Raji (cell line): ENCODE data around the gene LRRC8B.

ENCODE experiments used
- POLR2A ChIP-seq: IDR thresholded peaks from 2 replicates; pipeline ENCODE4 v1.6.1; 2011; ENCODE audit warnings: low read depth, low read length, control low read depth; ENCODE audit not compliant: insufficient read depth

Gene LRRC8B

GRCh38 chr1:89536555-89537341, 12.1 kb downstream of the LRRC8B start:
- no peak for TF ChIP-seq POLR2A

DNA sequence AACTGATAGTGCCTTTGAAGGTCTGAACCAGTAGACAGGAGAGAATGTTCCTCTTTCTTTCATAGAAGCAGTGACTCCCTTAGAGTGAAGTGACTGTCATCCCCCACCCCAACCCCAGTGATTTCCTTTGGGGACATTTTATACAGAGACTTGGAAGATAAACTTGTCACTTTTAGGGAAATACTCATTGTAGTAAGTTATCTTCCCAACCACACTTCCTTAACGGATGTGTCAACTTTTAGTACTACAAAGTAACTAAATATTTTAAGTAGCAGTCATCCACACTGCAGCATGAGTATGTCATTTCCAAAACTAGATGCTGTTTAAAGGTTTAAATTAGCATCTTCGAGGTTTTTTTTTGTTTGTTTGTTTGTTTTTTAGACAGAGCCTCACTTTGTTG, 13.7 kb downstream of the LRRC8B start:
- TF ChIP-seq POLR2A, result no peak

GRCh38 chr1:89539128-89539527, 14.5 kb downstream of the LRRC8B start:
- TF ChIP-seq POLR2A, result no peak

GRCh38 chr1:89540406-89540970, 15.9 kb downstream of the LRRC8B start:
- no peak for TF ChIP-seq POLR2A

- TF ChIP-seq POLR2A, result no peak
Observed at GRCh38 chr1:89542345-89542744, 17.7 kb downstream of the LRRC8B start.

- no peak for TF ChIP-seq POLR2A
Observed at GRCh38 chr1:89545264-89546038, 20.8 kb downstream of the LRRC8B start.

GRCh38 chr1:89546082-89546889, 21.7 kb downstream of the LRRC8B start:
- no peak for TF ChIP-seq POLR2A

GRCh38 chr1:89546934-89547562, 22.4 kb downstream of the LRRC8B start:
- no peak for TF ChIP-seq POLR2A

DNA sequence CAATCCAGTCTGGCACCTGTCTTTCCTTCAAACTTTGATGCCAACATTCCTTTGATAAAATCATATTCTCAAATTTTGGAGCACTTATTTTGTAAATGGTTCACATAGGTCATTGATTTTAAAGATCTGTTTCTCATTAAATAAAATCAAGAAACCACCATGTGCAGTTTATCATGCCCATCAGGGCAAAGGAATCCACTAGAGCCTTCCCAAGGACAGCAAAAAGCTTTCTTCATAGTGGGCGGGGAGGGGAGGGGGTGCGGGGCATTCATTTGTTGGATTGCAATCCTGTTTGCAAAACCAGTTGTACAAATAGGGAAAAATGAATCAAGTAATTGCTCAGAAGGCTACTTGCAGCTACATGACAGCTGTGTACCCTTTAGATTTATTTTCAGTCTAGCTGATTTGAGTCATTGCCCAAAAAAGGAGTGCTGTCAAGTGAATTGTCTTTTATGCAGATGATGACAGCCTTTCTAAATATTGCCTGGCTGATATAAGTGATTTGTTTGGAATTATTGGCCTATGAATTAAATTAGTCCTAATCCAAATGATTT, 23.0 kb downstream of the LRRC8B start:
- TF ChIP-seq POLR2A, result no peak

DNA sequence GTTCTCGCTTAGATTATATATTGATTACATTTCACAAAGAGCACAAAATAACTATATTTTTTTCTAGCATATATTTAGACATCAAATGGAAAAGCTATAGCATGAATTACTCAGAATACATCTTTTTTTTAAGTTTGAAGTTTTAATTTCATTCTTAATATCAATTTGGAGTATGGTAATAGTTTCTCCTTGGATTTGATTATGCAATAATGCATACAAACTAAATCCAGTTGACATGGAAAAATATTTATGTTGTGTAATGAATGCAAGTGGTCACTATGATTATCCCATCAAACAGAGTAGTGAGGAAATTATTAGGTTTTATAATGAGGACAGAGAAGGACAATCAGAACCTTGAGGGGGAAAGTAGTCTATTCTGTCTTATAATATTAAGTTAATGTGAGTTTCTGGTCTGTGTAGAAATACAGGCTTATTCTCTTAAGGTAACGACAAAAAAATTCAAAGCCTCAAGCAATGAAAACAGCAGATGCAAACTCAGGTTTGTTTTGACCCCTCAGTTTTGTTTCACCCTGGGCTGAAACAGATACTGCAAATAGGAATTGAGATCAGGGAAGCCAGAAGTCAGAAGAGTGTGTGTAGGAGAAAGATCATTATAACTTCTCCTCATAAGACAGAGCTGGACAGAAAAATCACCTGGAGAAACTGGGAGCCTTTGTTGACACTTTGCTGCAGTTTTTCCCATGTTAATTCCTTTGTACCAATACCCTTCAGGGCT, 23.7 kb downstream of the LRRC8B start:
- no peak for TF ChIP-seq POLR2A

DNA sequence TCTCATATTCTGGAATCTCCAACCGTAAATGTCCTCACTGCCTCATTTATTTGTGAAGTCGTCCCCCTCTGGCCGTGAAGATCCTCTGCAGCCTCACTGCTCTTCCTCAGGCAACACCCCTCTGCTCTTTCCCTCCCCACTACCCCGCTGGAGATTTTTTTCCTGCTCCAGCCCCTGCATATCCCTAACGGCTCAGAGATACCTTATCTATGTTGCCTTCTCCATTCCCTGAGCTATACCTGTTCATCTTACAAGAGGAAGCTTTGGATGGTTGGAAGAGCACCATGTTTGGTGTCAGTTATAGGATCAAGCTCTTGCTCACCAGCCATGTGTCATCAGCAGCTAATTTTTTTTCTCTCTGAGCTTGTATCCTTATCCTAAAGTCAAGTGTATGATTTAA, 26.4 kb downstream of the LRRC8B start:
- no peak for TF ChIP-seq POLR2A

DNA sequence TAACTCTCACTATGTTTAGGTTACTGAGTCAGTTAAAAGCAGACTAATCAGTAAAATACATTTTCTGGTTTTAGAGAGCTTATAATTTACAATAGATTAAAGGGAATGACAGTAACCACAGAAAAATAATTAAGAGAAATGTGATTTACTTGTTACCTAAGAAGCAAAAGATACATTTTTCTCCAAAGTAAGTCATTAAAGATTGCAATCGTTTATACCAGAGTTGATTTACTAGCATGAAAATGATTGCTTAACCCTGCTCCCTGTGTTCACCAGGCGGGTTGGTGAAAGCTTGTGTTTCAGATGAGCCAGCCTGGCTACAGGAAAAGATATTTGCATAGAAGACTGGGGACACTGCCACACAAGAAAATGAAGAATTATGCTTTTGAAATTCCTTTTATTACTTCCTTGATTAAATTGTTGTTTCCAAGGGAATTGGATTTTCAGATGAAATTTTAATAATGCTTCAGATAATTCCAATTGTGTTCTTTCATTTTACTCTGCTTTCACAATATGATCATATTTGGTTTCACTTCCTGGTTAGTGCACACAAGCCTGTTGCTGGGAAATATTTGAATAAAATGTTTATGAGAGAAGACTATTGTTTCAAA, 27.9 kb downstream of the LRRC8B start:
- TF ChIP-seq POLR2A, result no peak

GRCh38 chr1:89553157-89553556, 28.5 kb downstream of the LRRC8B start:
- no peak for TF ChIP-seq POLR2A
